ENCODE data around the gene SDF2.
"Not testable (repeated sequence)": the region's sequence is repeated elsewhere in the genome, so short reads cannot be mapped to it uniquely, and the experiment has no call there.

Gene SDF2

GRCh38 chr17:28662527-28662829, 772 bp upstream of the SDF2 start:
- H2AK5ac ChIP-seq (ENCODE audit: low read length): no peak overlapping the region
- peaks cover 31% of the 10 kb centered on the region for H3K79me1 ChIP-seq (ENCODE audit: low read length)
- no peak overlapping the region for H4K8ac ChIP-seq (ENCODE audit: low read depth, low read length)
- no CpG with 5 or more reads among the region's 10 CpGs for WGBS (ENCODE audit: extremely low coverage, insufficient coverage, low lambda C conversion rate)
- peaks cover 4% of the 10 kb centered on the region for H3K36me3 ChIP-seq (ENCODE audit: control insufficient read depth, insufficient read depth, low read length)
- H3K18ac ChIP-seq (ENCODE audit: low read length): peak overlapping the region; percentile 84
- H2BK120ac ChIP-seq (ENCODE audit: low read depth, low read length): no peak overlapping the region
- H3K4me1 ChIP-seq (ENCODE audit: control insufficient read depth, low read depth, low read length): peaks cover 5% of the 10 kb centered on the region
- H3K23ac ChIP-seq (ENCODE audit: low read length): peak overlapping the region; percentile 48
- H4K5ac ChIP-seq (ENCODE audit: low read length): no peak overlapping the region
- peak overlapping the region; percentile 91 for H3K4me3 ChIP-seq (ENCODE audit: low read length)
- no peak for DNase-seq
- peaks cover 53% of the 10 kb centered on the region for H3K79me2 ChIP-seq (ENCODE audit: control insufficient read depth, insufficient read depth, low read length)
- H3K56ac ChIP-seq (ENCODE audit: low read length): peak overlapping the region; percentile 100
- H3K9ac ChIP-seq (ENCODE audit: low read length): peak overlapping the region; percentile 96
- H2BK15ac ChIP-seq (replicated peaks; ENCODE audit: low read depth): no peak overlapping the region
- no peaks in the 10 kb centered on the region for H3K27me3 ChIP-seq (ENCODE audit: insufficient read depth, low read length, poor library complexity)
- H2BK5ac ChIP-seq (ENCODE audit: low read length): peak overlapping the region; percentile 47
- peak overlapping the region; percentile 94 for H3K4me2 ChIP-seq (ENCODE audit: low read length)
- H3K27ac ChIP-seq (ENCODE audit: low read depth, low read length): peak overlapping the region; percentile 94
- peak overlapping the region; percentile 41 for H3K4ac ChIP-seq (ENCODE audit: low read depth, low read length)

- not testable (repeated sequence) for H3K36me3 ChIP-seq (ENCODE audit: control insufficient read depth, insufficient read depth, low read length); H3K4me1 ChIP-seq (ENCODE audit: control insufficient read depth, low read depth, low read length); H3K4me3 ChIP-seq (ENCODE audit: low read length); H3K4ac ChIP-seq (ENCODE audit: low read depth, low read length); H3K27me3 ChIP-seq (ENCODE audit: insufficient read depth, low read length, poor library complexity); H3K23ac ChIP-seq (ENCODE audit: low read length); H3K18ac ChIP-seq (ENCODE audit: low read length); H4K5ac ChIP-seq (ENCODE audit: low read length); H2BK5ac ChIP-seq (ENCODE audit: low read length); H3K56ac ChIP-seq (ENCODE audit: low read length); H2BK15ac ChIP-seq (replicated peaks; ENCODE audit: low read depth); H3K27ac ChIP-seq (ENCODE audit: low read depth, low read length); H2AK5ac ChIP-seq (ENCODE audit: low read length); H2BK120ac ChIP-seq (ENCODE audit: low read depth, low read length); H3K4me2 ChIP-seq (ENCODE audit: low read length); H4K8ac ChIP-seq (ENCODE audit: low read depth, low read length); H3K9ac ChIP-seq (ENCODE audit: low read length)
- H3K79me1 ChIP-seq (ENCODE audit: low read length): peaks cover 30% of the 10 kb centered on the region
- WGBS (ENCODE audit: extremely low coverage, insufficient coverage, low lambda C conversion rate): no CpG with 5 or more reads among the region's 23 CpGs
- peaks cover 38% of the 10 kb centered on the region for H3K79me2 ChIP-seq (ENCODE audit: control insufficient read depth, insufficient read depth, low read length)
- peak; percentile 12 for DNase-seq
Observed at GRCh38 chr17:28659497-28659881, 2.2 kb downstream of the SDF2 start.

GRCh38 chr17:28658766-28659496, 2.8 kb downstream of the SDF2 start:
- not testable (repeated sequence) for H3K4ac ChIP-seq (ENCODE audit: low read depth, low read length); H2BK120ac ChIP-seq (ENCODE audit: low read depth, low read length); H2BK5ac ChIP-seq (ENCODE audit: low read length); H3K36me3 ChIP-seq (ENCODE audit: control insufficient read depth, insufficient read depth, low read length); H3K4me1 ChIP-seq (ENCODE audit: control insufficient read depth, low read depth, low read length); H3K9ac ChIP-seq (ENCODE audit: low read length); H3K18ac ChIP-seq (ENCODE audit: low read length); H3K27ac ChIP-seq (ENCODE audit: low read depth, low read length); H3K23ac ChIP-seq (ENCODE audit: low read length); H3K56ac ChIP-seq (ENCODE audit: low read length); H2BK15ac ChIP-seq (replicated peaks; ENCODE audit: low read depth); H4K5ac ChIP-seq (ENCODE audit: low read length); H4K8ac ChIP-seq (ENCODE audit: low read depth, low read length); H3K4me3 ChIP-seq (ENCODE audit: low read length); H3K4me2 ChIP-seq (ENCODE audit: low read length); H3K27me3 ChIP-seq (ENCODE audit: insufficient read depth, low read length, poor library complexity); H2AK5ac ChIP-seq (ENCODE audit: low read length)
- WGBS (ENCODE audit: extremely low coverage, insufficient coverage, low lambda C conversion rate): no CpG with 5 or more reads among the region's 46 CpGs
- peaks cover 33% of the 10 kb centered on the region for H3K79me2 ChIP-seq (ENCODE audit: control insufficient read depth, insufficient read depth, low read length)
- peak; percentile 54 for DNase-seq
- peaks cover 28% of the 10 kb centered on the region for H3K79me1 ChIP-seq (ENCODE audit: low read length)

- not testable (repeated sequence) for H4K8ac ChIP-seq (ENCODE audit: low read depth, low read length); H4K5ac ChIP-seq (ENCODE audit: low read length); H3K27me3 ChIP-seq (ENCODE audit: insufficient read depth, low read length, poor library complexity); H3K4ac ChIP-seq (ENCODE audit: low read depth, low read length); H2BK5ac ChIP-seq (ENCODE audit: low read length); H3K18ac ChIP-seq (ENCODE audit: low read length); H3K56ac ChIP-seq (ENCODE audit: low read length); H3K36me3 ChIP-seq (ENCODE audit: control insufficient read depth, insufficient read depth, low read length); H3K4me3 ChIP-seq (ENCODE audit: low read length); H3K4me2 ChIP-seq (ENCODE audit: low read length); H3K9ac ChIP-seq (ENCODE audit: low read length); H2BK15ac ChIP-seq (replicated peaks; ENCODE audit: low read depth); H2BK120ac ChIP-seq (ENCODE audit: low read depth, low read length); H2AK5ac ChIP-seq (ENCODE audit: low read length); H3K27ac ChIP-seq (ENCODE audit: low read depth, low read length); DNase-seq; H3K4me1 ChIP-seq (ENCODE audit: control insufficient read depth, low read depth, low read length); H3K23ac ChIP-seq (ENCODE audit: low read length)
- peaks cover 26% of the 10 kb centered on the region for H3K79me1 ChIP-seq (ENCODE audit: low read length)
- H3K79me2 ChIP-seq (ENCODE audit: control insufficient read depth, insufficient read depth, low read length): peaks cover 28% of the 10 kb centered on the region
- WGBS (ENCODE audit: extremely low coverage, insufficient coverage, low lambda C conversion rate): no CpG with 5 or more reads among the region's 8 CpGs
Observed at GRCh38 chr17:28658342-28658741, 3.4 kb downstream of the SDF2 start.

DNA sequence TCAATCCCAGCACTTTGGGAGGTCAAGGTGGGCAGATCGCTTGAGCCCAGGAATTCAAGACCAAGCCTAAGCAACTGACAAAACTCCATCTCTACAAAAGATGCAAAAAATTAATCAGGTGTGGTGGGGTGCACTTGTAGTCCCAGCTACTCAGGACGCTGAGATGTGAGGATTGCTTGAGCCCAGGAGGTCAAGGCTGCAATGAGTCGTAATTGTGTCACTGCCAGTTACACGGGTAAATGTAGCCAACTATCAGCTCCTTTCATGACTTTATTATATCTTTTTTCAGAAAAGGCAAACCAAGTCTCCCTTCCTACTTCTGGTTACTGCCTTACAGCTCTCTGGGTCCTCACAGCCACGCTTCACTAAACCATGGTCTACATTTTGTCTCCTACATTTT, 4.0 kb downstream of the SDF2 start:
- no CpG with 5 or more reads among the region's 5 CpGs for WGBS (ENCODE audit: extremely low coverage, insufficient coverage, low lambda C conversion rate)
- Histone ChIP-seq H3K79me1 (ENCODE audit: low read length) (peaks cover 26% of the 10 kb centered on the region), H3K4ac (ENCODE audit: low read depth, low read length) (no peak overlapping the region), H3K4me1 (ENCODE audit: control insufficient read depth, low read depth, low read length) (peaks cover 2% of the 10 kb centered on the region), H3K23ac (ENCODE audit: low read length) (no peak overlapping the region), H3K36me3 (ENCODE audit: control insufficient read depth, insufficient read depth, low read length) (peaks cover 5% of the 10 kb centered on the region), H2BK15ac (replicated peaks; ENCODE audit: low read depth) (no peak overlapping the region), H2BK120ac (ENCODE audit: low read depth, low read length) (no peak overlapping the region), H2AK5ac (ENCODE audit: low read length) (no peak overlapping the region), H3K79me2 (ENCODE audit: control insufficient read depth, insufficient read depth, low read length) (peaks cover 22% of the 10 kb centered on the region), H2BK5ac (ENCODE audit: low read length) (no peak overlapping the region), H4K5ac (ENCODE audit: low read length) (no peak overlapping the region), H3K27me3 (ENCODE audit: insufficient read depth, low read length, poor library complexity) (no peaks in the 10 kb centered on the region), H3K18ac (ENCODE audit: low read length) (no peak overlapping the region), H3K9ac (ENCODE audit: low read length) (no peak overlapping the region), H4K8ac (ENCODE audit: low read depth, low read length) (no peak overlapping the region), H3K27ac (ENCODE audit: low read depth, low read length) (no peak overlapping the region), H3K4me2 (ENCODE audit: low read length) (no peak overlapping the region), H3K4me3 (ENCODE audit: low read length) (no peak overlapping the region), H3K56ac (ENCODE audit: low read length) (no peak overlapping the region)
- no peak for DNase-seq

GRCh38 chr17:28655160-28655559, 6.5 kb downstream of the SDF2 start:
- H3K4me2 ChIP-seq (ENCODE audit: low read length): no peak overlapping the region
- no peak overlapping the region for H3K9ac ChIP-seq (ENCODE audit: low read length)
- DNase-seq: no peak
- no peak overlapping the region for H2BK120ac ChIP-seq (ENCODE audit: low read depth, low read length)
- H2BK15ac ChIP-seq (replicated peaks; ENCODE audit: low read depth): no peak overlapping the region
- no peaks in the 10 kb centered on the region for H3K27me3 ChIP-seq (ENCODE audit: insufficient read depth, low read length, poor library complexity)
- peaks cover 11% of the 10 kb centered on the region for H3K79me1 ChIP-seq (ENCODE audit: low read length)
- no peak overlapping the region for H3K23ac ChIP-seq (ENCODE audit: low read length)
- H2AK5ac ChIP-seq (ENCODE audit: low read length): no peak overlapping the region
- H3K4me1 ChIP-seq (ENCODE audit: control insufficient read depth, low read depth, low read length): no peaks in the 10 kb centered on the region
- no peak overlapping the region for H4K5ac ChIP-seq (ENCODE audit: low read length)
- peaks cover 4% of the 10 kb centered on the region for H3K79me2 ChIP-seq (ENCODE audit: control insufficient read depth, insufficient read depth, low read length)
- H3K4me3 ChIP-seq (ENCODE audit: low read length): no peak overlapping the region
- H3K56ac ChIP-seq (ENCODE audit: low read length): no peak overlapping the region
- no peak overlapping the region for H4K8ac ChIP-seq (ENCODE audit: low read depth, low read length)
- H3K18ac ChIP-seq (ENCODE audit: low read length): no peak overlapping the region
- no peak overlapping the region for H3K4ac ChIP-seq (ENCODE audit: low read depth, low read length)
- no peak overlapping the region for H3K27ac ChIP-seq (ENCODE audit: low read depth, low read length)
- no peak overlapping the region for H2BK5ac ChIP-seq (ENCODE audit: low read length)
- H3K36me3 ChIP-seq (ENCODE audit: control insufficient read depth, insufficient read depth, low read length): peaks cover 5% of the 10 kb centered on the region
- no CpG with 5 or more reads among the region's 5 CpGs for WGBS (ENCODE audit: extremely low coverage, insufficient coverage, low lambda C conversion rate)

All from mesendoderm (in vitro differentiated cells).